GM21825 (cell line): ENCODE data around the gene OR6S1.

Experiments used
- ATAC-seq: cut with Tn5 transposase; IDR thresholded peaks from one replicate; pipeline ENCODE4 v1.9.1; 2021; ENCODE audit warnings: mild to moderate bottlenecking, moderate library complexity; ENCODE audit not compliant: unreplicated experiment

OR6S1 gene, protein sequence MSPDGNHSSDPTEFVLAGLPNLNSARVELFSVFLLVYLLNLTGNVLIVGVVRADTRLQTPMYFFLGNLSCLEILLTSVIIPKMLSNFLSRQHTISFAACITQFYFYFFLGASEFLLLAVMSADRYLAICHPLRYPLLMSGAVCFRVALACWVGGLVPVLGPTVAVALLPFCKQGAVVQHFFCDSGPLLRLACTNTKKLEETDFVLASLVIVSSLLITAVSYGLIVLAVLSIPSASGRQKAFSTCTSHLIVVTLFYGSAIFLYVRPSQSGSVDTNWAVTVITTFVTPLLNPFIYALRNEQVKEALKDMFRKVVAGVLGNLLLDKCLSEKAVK

DNA sequence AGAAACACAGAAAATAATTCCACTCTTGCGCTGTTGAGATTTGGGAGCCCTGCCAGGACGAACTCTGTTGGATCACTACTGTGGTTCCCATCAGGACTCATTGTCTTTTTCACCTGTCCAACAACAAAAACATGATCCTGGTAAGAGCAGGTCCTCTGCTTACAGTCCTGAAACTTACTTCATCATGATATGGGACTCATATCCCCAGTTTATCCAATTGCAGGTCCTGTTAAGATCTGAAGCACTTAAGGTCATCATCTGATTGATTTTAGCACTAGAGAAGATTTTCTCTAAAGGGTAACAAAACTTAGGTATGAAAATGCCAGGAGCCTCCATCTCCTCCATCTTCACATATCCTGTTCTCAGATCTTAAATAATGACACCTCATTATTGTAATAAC, at the start of gene OR6S1:
TSS of gene OR6S1 (minus strand) at position 101 of the 400 bp plus-strand sequence. CDS start at position 101, 0 bp downstream.
- ATAC-seq: no peak

DNA sequence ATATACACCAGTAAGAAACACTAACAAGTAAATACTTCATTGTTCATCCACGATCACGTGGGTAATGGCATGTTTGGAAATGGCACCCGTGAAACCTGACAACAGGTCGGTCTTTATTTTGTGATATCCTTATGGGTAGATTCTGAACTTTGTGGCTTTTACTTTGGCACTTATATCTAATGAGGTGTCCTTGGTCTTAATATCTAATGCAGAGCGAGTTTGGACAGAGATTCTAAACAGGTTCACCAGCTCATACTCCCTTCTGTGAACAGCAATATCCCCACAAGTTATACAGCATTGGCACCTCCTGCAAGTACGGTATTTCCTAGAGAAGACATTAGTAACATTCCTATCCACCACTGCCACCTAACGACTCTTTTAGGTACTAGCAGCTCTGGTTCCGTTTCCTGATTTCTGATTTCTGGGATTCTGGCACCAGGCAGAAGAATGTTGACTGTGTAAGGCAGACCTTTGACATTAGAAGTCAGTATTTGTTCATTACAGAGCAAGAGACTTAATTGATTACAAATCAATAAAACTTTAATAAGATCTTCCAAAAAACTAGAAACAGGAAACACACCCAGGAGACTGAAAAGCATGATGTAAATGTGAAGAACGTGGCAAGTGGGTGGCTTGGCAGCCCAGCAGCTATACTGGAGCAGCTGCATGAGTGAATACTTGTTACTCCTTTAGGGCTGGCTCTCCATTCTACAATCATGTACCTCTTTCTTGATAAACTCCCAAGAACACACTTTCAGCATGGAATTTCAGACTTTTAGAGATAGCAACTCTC, 49.6 kb upstream of the OR6S1 start:
- peak; percentile 87 for ATAC-seq

DNA sequence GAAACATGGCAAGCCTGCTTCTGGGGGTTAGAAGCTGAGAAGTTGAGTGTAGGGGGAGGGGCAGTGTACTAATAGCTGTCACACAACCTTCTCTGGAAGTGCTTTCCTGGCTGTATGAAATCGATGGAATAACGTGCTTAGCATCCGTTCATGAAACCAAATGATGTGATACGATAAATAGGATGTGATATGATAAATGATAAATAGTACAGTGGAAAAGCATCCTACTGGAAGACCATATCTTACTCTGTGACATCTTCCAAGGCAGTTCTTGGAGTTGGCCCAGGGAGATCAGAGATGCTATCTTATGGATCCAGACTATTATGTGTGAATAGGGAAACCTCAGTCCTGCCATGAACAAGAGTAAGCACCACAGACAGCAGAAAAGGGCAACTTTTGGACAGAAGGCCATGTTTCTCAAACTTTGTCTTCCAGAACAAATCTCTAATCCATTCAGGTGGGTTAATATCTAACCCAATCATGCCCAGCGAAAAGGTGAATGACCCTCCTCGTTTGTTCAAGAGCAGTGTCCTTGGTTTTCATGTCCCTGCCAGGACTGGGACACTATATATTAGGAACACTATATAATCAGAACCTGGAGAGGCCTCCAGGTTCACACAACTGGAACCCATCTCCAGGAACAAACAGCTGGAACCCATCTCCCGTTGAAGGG, 46.8 kb upstream of the OR6S1 start, which contains the start of gene ANG:
TSS of gene ANG (plus strand) at position 598 of the 673 bp plus-strand sequence. CDS start 4,801 bp downstream, outside the sequence.
- no peak for ATAC-seq

DNA sequence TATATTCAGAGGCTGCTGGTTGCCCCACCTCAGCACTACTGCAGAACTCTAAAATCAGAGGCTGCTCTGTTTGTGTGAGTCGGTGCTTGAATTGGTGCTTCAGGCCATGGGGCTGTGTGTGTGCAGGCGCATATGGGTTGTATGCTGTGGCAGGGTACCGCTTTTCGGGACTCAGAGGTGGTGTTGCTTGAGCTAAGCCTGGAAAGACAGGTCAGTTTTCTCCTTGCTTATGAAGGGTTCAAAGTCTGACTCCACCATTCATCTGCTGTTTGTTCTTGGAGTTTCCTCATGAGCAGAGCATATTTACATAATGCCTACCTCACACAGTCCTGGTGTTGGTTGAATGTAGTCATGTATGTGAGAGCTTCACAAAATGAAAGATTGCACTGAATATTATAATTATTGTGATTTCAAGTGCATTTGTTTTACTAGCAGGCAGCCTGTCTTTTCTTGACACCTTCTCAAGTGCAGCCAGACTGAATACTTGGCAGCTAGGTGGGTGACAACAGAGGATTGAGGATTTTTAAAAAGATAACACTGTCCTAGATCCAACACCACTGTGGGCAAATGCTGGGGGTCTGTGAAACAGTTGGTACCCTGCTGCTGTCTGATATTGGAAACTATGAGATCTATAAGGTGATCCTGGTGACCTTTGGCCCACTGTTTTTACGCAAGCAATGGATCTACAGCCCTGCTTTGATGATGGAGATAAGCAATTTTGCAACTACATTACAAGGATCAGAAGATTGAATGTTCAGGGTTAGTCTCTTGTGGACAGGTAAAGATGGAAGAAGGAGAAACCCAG, 46.1 kb upstream of the OR6S1 start:
- no peak for ATAC-seq

GRCh38 chr14:20686386-20687143, 45.1 kb upstream of the OR6S1 start:
- no peak for ATAC-seq

- ATAC-seq: no peak
Measured at GRCh38 chr14:20684662-20685456, 43.4 kb upstream of the OR6S1 start.

GRCh38 chr14:20683891-20684661, 42.6 kb upstream of the OR6S1 start, which contains the start of gene RNASE4:
TSS of gene RNASE4 (plus strand) at chr14:20684560. CDS start at chr14:20699372, 14,812 bp downstream.
- peak; percentile 24 for ATAC-seq

DNA sequence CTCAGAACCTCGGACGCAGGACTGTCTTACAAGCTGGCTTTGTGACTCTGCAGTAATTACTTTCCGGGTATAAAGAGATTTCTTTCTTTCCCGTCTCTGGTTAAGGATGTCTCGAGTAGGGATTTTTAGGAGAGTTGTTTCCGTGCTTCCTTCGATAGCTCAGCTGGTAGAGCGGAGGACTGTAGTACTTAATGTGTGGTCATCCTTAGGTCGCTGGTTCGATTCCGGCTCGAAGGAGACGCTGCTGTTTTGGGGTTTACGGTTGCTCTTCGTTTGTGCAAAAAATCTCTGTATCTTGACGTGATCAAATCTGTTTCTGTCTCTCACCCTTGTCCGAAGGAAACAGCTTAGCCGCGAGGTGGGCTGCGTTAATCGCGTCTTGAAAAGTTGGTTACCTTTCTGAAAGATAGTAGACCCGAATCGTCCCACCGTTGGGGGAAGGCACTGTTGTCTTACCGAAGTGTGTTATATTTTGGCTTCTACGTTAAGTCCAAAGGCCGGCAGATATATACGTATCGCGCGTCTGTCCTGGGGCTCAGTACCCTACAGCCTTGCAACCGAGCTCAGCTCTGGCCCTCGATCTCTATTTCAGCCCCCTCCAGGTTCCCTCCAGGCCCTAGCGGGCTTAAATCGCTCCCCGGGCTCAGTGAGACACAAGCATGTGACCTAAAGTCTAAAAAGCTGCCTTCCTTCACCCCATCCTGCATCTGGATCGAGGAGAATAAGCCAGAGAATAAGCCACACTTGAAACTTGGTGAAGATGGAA, 41.8 kb upstream of the OR6S1 start:
- peak; percentile 26 for ATAC-seq

DNA sequence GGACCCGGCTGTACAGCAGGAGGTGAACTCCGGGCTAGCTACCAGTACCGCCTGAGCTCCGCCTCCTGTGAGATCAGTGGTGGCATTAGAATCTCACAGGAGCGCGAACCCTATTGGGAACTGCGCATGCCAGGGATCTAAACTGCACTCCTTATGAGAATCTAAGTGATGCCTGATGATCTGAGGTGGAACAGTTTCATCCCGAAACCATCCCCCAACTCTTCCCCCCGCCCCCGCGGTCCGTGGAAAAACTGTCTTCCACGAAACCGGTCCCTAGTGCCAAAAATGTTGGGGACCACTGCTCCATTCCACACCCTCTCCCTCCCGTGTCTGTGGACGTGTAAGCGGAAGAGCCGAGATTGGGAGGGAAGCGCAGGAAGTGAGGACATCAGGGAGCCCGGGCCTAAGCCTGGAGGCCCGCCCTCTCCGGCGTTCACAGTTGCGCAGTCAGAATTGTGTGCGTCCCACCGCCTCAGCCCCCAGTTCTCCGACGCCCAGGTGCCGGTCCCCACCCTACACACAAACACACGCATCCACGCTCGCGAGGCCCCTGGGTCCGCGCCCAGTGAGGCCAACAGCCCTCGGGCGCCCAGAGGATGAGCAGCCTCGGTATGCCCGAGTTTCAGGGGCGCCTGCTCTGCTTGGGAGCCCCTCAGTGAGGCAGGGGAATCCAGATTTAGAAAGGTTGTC, 41.1 kb upstream of the OR6S1 start:
- ATAC-seq: peak; percentile 43

DNA sequence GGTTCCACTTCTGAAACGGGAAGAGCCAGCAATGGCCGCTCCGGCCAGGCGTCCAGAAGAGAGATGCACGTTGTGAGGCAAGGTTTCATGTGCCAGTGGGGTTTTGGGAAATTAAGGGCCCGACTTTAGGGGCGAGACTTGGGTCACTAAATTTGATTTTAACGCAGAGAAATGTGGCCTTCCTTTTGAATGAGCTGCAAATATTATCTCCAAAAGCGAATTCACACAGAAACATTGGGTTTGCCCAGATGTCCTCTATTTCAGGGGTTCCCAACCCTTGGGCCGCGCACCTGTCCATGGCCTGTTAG, 40.6 kb upstream of the OR6S1 start:
- no peak for ATAC-seq

GRCh38 chr14:20681348-20682126, 40.0 kb upstream of the OR6S1 start:
- ATAC-seq: peak; percentile 18

GRCh38 chr14:20680843-20681347, 39.4 kb upstream of the OR6S1 start:
- ATAC-seq: peak; percentile 23

DNA sequence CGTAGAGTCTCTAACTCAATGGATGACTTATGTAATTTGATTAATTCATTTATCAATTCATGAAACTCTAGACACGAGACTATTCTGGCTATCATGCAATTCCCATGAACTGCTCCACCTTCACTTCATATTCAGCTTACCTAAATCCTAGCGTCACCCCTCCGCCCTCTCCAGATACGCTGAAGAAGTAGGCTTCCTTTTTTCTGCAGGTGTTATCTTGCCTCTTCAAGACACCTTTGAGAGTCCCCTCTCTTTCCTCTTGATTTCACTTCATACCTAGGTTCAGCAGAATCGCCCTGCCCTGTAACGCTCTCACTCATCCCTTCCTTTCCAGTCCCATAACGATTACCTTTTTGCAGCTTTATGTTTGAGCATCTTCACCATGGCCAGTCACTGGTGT, 38.9 kb upstream of the OR6S1 start:
- ATAC-seq: no peak

DNA sequence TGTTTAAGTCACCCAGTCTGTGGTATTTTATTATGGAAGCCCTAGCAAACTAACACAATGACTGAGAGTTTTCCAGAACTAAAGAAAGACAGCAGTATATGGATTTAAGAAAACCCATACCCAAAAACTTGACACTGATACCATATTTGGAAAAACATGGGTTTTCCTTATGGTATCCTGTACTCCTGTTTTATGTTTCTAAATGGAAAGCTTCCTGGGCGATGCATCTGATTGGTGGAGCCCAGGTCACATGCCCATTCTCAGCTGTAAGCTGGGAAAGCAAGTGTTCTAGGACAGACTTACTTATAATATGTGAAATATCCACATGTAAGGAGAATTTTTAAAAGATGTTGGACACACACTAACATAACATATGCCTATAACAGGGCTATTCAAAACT, 38.4 kb upstream of the OR6S1 start:
- ATAC-seq: no peak

DNA sequence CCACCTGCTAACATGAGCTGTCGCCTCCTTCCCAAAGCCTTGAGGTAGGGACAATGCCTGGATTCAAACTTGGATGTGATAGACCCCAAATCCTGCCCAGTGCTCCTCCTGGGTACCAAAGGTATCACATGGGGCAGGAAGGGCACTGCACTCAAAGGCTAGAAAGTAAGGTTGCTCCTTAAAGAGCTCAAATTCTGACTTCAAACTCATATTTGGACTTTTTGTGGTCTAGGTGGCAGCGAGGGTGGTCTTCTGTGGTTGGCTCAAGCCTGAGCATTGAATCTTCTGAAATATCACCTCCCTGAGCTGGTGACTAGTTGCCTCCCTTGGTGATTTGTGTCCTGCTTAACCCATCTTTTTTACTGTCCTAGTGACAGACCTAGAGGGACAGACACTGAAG, 34.6 kb upstream of the OR6S1 start:
- ATAC-seq: no peak

DNA sequence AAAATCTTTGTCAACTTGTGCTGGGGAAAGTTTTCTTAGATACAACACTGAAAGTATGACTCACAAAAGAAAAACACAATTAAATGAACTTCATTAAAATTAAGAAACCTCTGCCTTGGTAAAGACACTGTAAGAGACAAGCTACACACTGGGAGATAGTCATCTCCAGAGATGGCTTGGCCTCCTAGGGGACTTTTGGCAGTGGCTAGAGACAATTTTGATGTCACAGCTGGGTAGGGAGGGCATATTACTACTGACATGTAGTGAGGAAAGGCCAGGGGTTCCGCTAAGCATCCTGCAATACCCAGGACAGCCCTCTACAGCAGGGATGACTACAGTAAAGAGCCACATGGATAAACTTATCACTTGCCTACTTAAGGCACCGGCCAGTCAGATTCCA, 34.2 kb upstream of the OR6S1 start:
- no peak for ATAC-seq
